Hematopoietic multipotent progenitor cell (in vitro differentiated cells): ENCODE measurements around the gene OR2J3. TPM values are rescaled to one million over a fixed set of nuclear protein-coding genes. Genes with fewer than 3 reads are reported as not detected.
"Not testable (repeated sequence)": the region's sequence is repeated elsewhere in the genome, so short reads cannot be mapped to it uniquely, and the experiment has no call there.

Experiments
- DNase-seq, 3 donors: peaks; one replicate each; pipeline ENCODE4 v3.0.0-alpha.2; 2011 to 2015; ENCODE audit warnings: low read depth in 2 of 3, low spot score in 2 of 3
- total RNA-seq: library from RNA; depleted of rRNA; stranded (reverse); fragments of >200 nt; gene quantifications from one replicate; pipeline ENCODE4 v1.2.3, GENCODE V29; 2012

The OR2J3 gene
- total RNA-seq, 1 donor: not detected

GRCh38 chr6:29159922-29160321 is 52.1 kb downstream of the OR2J3 start:
- not testable (repeated sequence) for DNase-seq

Other genes with a start within 250 kb of the OR2J3 start
- 59.8 TPM for gene TRIM27, start 184.1 kb upstream of the OR2J3 start, total RNA-seq
- gene ZNF311, start 102.7 kb upstream of the OR2J3 start, total RNA-seq: 0.27 TPM
- not detected for gene OR2W1, start 62.9 kb upstream of the OR2J3 start, total RNA-seq
- gene OR2B3, start 20.7 kb upstream of the OR2J3 start, total RNA-seq: not detected
- under 0.01 TPM for gene OR2J1, start 8.6 kb upstream of the OR2J3 start, total RNA-seq
- gene OR2J2, start 62.8 kb downstream of the OR2J3 start, total RNA-seq: under 0.01 TPM
- not detected for gene OR14J1, start 193.6 kb downstream of the OR2J3 start, total RNA-seq